Measurements from ENCODE around the gene GPR162.

Gene GPR162

DNA sequence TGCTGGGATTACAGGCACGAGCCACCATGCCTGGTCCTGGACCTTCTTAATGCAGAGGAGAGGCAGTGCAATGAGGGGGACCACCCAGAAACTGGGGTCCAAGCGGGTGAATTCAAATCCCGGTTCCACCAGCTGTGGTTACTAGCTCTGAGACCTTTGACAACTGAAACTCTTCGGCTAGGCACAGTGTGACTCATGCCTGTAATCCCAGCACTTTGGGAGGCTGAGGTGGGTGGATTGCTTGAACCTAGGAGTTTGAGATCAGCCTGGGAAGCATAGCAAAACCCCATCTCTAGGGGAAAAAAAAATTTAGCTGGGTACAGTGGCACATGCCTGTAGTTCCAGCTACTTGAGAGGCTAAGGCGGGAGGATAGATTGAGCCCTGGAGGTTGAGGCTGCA lies 37.3 kb upstream of the GPR162 start:
- no peak overlapping the region for H3K4me3 ChIP-seq (ENCODE audit: low read depth, low read length)
- H3K9me3 ChIP-seq (ENCODE audit: severe bottlenecking): no peaks in the 10 kb centered on the region
- H3K36me3 ChIP-seq: no peaks in the 10 kb centered on the region
- no peaks in the 10 kb centered on the region for H3K27me3 ChIP-seq (ENCODE audit: insufficient read depth, low read depth, severe bottlenecking)
- TF ChIP-seq CTCF (IDR thresholded peaks at IDR 0.05; ENCODE audit: low read depth, low read length): no peak
- no peak for DNase-seq
- H3K27ac ChIP-seq: no peak overlapping the region

GRCh38 chr12:6784761-6785160 lies 36.9 kb upstream of the GPR162 start:
- H3K4me3 ChIP-seq (ENCODE audit: low read depth, low read length): no peak overlapping the region
- no peaks in the 10 kb centered on the region for H3K27me3 ChIP-seq (ENCODE audit: insufficient read depth, low read depth, severe bottlenecking)
- no peak overlapping the region for H3K27ac ChIP-seq
- no peak for DNase-seq
- no peaks in the 10 kb centered on the region for H3K9me3 ChIP-seq (ENCODE audit: severe bottlenecking)
- no peak for TF ChIP-seq CTCF (IDR thresholded peaks at IDR 0.05; ENCODE audit: low read depth, low read length)
- H3K36me3 ChIP-seq: no peaks in the 10 kb centered on the region

DNA sequence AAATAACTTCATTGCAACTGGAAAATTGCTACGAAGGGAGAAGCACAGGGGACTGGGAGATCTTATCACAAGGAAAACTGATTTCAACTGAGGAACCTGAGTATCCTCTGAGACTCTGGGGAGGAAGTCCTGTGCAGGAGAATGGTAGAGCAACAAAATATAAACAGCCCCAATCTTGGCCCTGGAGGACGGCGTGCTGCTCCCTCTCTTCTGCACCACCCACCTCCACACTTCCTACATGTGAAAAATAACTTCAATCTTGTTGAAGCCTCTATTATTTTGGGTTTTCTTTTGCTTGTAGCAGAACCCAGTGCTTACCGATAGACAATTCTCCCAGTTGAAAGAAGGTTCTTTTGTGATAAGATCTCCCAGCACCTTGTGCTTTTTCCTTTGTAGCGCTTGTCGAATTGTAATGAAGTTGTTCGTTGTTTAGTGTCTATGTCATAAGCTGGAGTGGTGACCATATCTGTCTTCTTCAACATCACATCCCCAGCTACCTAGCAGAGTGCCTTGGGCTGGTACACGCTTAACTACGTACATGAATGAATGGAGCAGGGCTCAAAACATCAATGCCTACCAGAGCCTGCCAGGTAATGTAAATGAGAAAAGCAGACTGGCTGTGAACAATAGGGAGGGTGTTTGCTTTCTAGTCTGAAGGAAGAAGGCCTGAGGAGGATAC lies 35.1 kb upstream of the GPR162 start:
- no peaks in the 10 kb centered on the region for H3K36me3 ChIP-seq
- H3K27ac ChIP-seq: no peak overlapping the region
- DNase-seq: no peak
- no peak for TF ChIP-seq CTCF (IDR thresholded peaks at IDR 0.05; ENCODE audit: low read depth, low read length)
- no peak overlapping the region for H3K4me3 ChIP-seq (ENCODE audit: low read depth, low read length)
- H3K27me3 ChIP-seq (ENCODE audit: insufficient read depth, low read depth, severe bottlenecking): no peaks in the 10 kb centered on the region
- no peaks in the 10 kb centered on the region for H3K9me3 ChIP-seq (ENCODE audit: severe bottlenecking)

GRCh38 chr12:6787309-6787708 lies 34.3 kb upstream of the GPR162 start:
- DNase-seq: no peak
- no peak for TF ChIP-seq CTCF (IDR thresholded peaks at IDR 0.05; ENCODE audit: low read depth, low read length)
- H3K27ac ChIP-seq: no peak overlapping the region
- no peaks in the 10 kb centered on the region for H3K36me3 ChIP-seq
- no peaks in the 10 kb centered on the region for H3K27me3 ChIP-seq (ENCODE audit: insufficient read depth, low read depth, severe bottlenecking)
- no peak overlapping the region for H3K4me3 ChIP-seq (ENCODE audit: low read depth, low read length)
- no peaks in the 10 kb centered on the region for H3K9me3 ChIP-seq (ENCODE audit: severe bottlenecking)

DNA sequence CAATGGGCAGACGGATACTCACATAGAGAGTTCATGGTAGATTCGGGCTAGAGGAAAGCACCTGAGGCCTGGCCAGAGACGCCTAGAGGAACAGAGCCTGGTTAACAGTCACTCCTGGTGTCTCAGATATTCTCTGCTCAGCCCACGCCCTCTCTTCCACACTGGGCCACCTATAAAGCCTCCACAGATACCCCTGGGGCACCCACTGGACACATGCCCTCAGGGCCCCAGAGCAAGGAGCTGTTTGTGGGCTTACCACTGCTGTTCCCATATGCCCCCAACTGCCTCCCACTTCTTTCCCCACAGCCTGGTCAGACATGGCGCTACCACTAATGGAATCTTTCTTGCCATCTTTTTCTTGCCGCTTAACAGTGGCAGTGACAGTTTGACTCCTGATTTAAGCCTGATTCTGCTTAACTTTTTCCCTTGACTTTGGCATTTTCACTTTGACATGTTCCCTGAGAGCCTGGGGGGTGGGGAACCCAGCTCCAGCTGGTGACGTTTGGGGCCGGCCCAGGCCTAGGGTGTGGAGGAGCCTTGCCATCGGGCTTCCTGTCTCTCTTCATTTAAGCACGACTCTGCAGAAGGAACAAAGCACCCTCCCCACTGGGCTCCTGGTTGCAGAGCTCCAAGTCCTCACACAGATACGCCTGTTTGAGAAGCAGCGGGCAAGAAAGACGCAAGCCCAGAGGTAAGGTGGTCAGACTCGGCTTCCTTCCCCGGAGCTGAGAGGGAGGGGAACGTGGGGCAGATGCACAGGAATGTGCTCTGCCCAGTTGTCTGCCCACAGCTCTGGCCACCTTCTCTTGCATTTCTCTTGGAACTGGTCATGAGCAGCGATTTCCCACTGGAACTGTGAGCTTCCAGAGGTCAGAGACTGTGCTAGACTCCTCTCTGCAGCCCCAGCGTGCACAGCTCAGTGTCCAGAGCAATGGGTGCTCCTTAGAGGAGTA lies 32.4 kb upstream of the GPR162 start, which contains the start of gene CD4:
Gene CD4, plus strand, starts transcription at position 557 of the 953 bp plus-strand sequence. CDS start 10,611 bp downstream, outside the sequence.
- no peak within 1 kb of the TSS for H3K4me3 ChIP-seq (ENCODE audit: low read depth, low read length)
- no peak within 1 kb of the TSS for H3K27ac ChIP-seq
- DNase-seq: no peak
- no peak for TF ChIP-seq CTCF (IDR thresholded peaks at IDR 0.05; ENCODE audit: low read depth, low read length)
- H3K36me3 ChIP-seq: no peaks in the 10 kb centered on the region
- no peaks in the 10 kb centered on the region for H3K9me3 ChIP-seq (ENCODE audit: severe bottlenecking)
- no peaks in the 10 kb centered on the region for H3K27me3 ChIP-seq (ENCODE audit: insufficient read depth, low read depth, severe bottlenecking)

All from WERI-Rb-1 (cell line).